Measurements from ENCODE around the gene SLC35E4.

- no peak for TF ChIP-seq CTCF (conservative IDR thresholded peaks at IDR 0.05; ENCODE audit: low read length)
- no peak for TF ChIP-seq EZH2phosphoT487 (IDR thresholded peaks at IDR 0.05; ENCODE audit: borderline replicate concordance, low read depth, low read length)
These were observed 34.1 kb upstream of the SLC35E4 start for GRCh38 chr22:30601464-30601863.
